ENCODE data around the gene MED28. TPM values are rescaled to one million over a fixed set of nuclear protein-coding genes. Genes with fewer than 3 reads are reported as not detected.

Gene MED28
- total and polyA plus RNA-seq, 8 donors = 6.5 to 43.5 (median 14.0) TPM

- TF ChIP-seq, protein P1, sequence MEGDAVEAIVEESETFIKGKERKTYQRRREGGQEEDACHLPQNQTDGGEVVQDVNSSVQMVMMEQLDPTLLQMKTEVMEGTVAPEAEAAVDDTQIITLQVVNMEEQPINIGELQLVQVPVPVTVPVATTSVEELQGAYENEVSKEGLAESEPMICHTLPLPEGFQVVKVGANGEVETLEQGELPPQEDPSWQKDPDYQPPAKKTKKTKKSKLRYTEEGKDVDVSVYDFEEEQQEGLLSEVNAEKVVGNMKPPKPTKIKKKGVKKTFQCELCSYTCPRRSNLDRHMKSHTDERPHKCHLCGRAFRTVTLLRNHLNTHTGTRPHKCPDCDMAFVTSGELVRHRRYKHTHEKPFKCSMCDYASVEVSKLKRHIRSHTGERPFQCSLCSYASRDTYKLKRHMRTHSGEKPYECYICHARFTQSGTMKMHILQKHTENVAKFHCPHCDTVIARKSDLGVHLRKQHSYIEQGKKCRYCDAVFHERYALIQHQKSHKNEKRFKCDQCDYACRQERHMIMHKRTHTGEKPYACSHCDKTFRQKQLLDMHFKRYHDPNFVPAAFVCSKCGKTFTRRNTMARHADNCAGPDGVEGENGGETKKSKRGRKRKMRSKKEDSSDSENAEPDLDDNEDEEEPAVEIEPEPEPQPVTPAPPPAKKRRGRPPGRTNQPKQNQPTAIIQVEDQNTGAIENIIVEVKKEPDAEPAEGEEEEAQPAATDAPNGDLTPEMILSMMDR (IDR thresholded peaks at IDR 0.05) = no peak
- no peak for TF ChIP-seq POLR2A (IDR thresholded peaks at IDR 0.05)
- no peak for TF ChIP-seq EP300 (IDR thresholded peaks at IDR 0.05)
- no peak for TF ChIP-seq POLR2AphosphoS5 (IDR thresholded peaks at IDR 0.05)
- no peak for DNase-seq
- peaks cover 0 to 7% (median under 1%) of the 10 kb centered on the region in 4 donors for H3K9me3 ChIP-seq
- no peaks in the 10 kb centered on the region for H3K27me3 ChIP-seq
- H3K4me3 ChIP-seq = no peak overlapping the region
- H3K27ac ChIP-seq = no peak overlapping the region
- intact Hi-C loops (cut with DNase I; ENCODE audit: low total_unique reads) = no loop called here
- no peaks in the 10 kb centered on the region for H3K4me1 ChIP-seq
- H3K36me3 ChIP-seq = no peaks in the 10 kb centered on the region
- 79 to 88% (median 84%) methylated on average over 4 to 9 of the region's 9 CpGs for WGBS, 5 donors
Measured at GRCh38 chr4:17647176-17647806, 32.9 kb downstream of the MED28 start.

DNA sequence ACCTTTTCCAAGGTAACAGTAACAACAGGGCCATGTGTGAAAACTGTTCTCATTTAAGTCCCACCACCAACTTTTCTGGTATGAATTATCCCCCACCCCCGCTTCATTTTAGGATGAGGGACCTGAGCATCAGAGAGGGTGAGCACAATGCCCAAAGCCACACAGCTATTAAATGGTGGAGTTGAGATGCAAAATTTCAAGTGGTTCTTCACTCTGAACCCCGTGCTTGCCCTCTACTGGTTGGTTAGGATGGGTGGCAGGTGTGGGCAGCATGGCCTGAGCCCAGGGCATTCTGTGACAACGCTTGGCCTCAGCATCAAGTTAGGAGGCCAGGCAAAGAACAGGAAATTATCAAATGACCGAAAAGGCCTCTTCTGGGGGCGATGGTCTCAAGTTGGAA, 33.5 kb downstream of the MED28 start:
- intact Hi-C loops (cut with DNase I; ENCODE audit: low total_unique reads) = no loop called here
- Histone ChIP-seq H3K36me3 (no peaks in the 10 kb centered on the region), H3K27me3 (no peaks in the 10 kb centered on the region), H3K4me3 (no peak overlapping the region), H3K9me3 (peaks cover 0 to under 1% (median 0%) of the 10 kb centered on the region in 4 donors), H3K27ac (no peak overlapping the region), H3K4me1 (no peaks in the 10 kb centered on the region)
- TF ChIP-seq EP300 (IDR thresholded peaks at IDR 0.05) (no peak), POLR2A (IDR thresholded peaks at IDR 0.05) (no peak), POLR2AphosphoS5 (IDR thresholded peaks at IDR 0.05) (no peak)
- TF ChIP-seq, protein P1 (IDR thresholded peaks at IDR 0.05) = no peak
- WGBS, 5 donors = 76 to 87% (median 81%) methylated on average over 5 of the region's 5 CpGs
- DNase-seq = no peak

- DNase-seq = no peak
- intact Hi-C loops (cut with DNase I; ENCODE audit: low total_unique reads) = no loop called here
- Histone ChIP-seq H3K27me3 (no peaks in the 10 kb centered on the region), H3K9me3 (no peaks in the 10 kb centered on the region), H3K4me3 (no peak overlapping the region), H3K4me1 (no peaks in the 10 kb centered on the region), H3K36me3 (no peaks in the 10 kb centered on the region), H3K27ac (no peak overlapping the region)
- WGBS, 5 donors = 63 to 85% (median 74%) methylated on average over 2 of the region's 2 CpGs
- TF ChIP-seq EP300 (IDR thresholded peaks at IDR 0.05) (no peak), POLR2AphosphoS5 (IDR thresholded peaks at IDR 0.05) (no peak)
Measured at GRCh38 chr4:17650406-17650805, 36.0 kb downstream of the MED28 start.

GRCh38 chr4:17654701-17655100, 40.3 kb downstream of the MED28 start:
- intact Hi-C loops (cut with DNase I; ENCODE audit: low total_unique reads) = no loop called here
- no peak overlapping the region for H3K27ac ChIP-seq
- no peaks in the 10 kb centered on the region for H3K4me1 ChIP-seq
- DNase-seq = no peak
- no peaks in the 10 kb centered on the region for H3K36me3 ChIP-seq
- no peaks in the 10 kb centered on the region for H3K9me3 ChIP-seq
- 82 to 88% (median 83%) methylated on average over 8 of the region's 8 CpGs for WGBS, 5 donors
- H3K27me3 ChIP-seq = no peaks in the 10 kb centered on the region
- no peak overlapping the region for H3K4me3 ChIP-seq
- TF ChIP-seq POLR2AphosphoS5 (IDR thresholded peaks at IDR 0.05) (no peak), EP300 (IDR thresholded peaks at IDR 0.05) (no peak), POLR2A (IDR thresholded peaks at IDR 0.05) (no peak)
- TF ChIP-seq, protein P1 (IDR thresholded peaks at IDR 0.05) = no peak

DNA sequence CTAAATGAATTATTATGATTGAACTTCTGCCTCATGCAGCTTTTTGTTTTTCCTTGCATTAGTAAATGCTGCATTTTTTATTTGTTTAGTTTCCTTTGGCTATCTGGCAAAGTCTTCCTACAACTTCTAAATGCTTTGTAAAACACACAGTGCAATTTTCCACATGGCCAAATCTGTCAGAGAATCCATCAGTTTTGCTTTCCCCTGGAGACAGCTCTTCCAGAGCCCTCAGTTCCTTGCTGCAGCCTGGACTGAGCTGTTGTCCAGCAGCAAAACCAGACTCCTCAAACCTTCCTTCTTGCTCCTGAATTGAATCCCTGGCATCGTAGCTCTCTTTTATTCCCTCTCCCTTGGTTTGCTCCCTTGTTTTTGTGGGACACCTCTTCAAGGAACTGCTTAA, 42.6 kb downstream of the MED28 start:
- Histone ChIP-seq H3K27ac (no peak overlapping the region), H3K4me1 (no peaks in the 10 kb centered on the region), H3K9me3 (no peaks in the 10 kb centered on the region), H3K4me3 (no peak overlapping the region), H3K36me3 (no peaks in the 10 kb centered on the region), H3K27me3 (no peaks in the 10 kb centered on the region)
- TF ChIP-seq EP300 (IDR thresholded peaks at IDR 0.05) = no peak
- no peak for TF ChIP-seq POLR2A (IDR thresholded peaks at IDR 0.05)
- TF ChIP-seq, protein P1 (IDR thresholded peaks at IDR 0.05) = no peak
- intact Hi-C loops (cut with DNase I; ENCODE audit: low total_unique reads) = no loop called here
- 52 to 91% (median 73%) methylated on average over 1 of the region's 1 CpG for WGBS, 5 donors
- no peak for DNase-seq

All from stomach (tissue), 9 donors.